C4-2B (cell line): ENCODE measurements around the gene MRPS33.

Experiments
- CTCF ChIP-seq: fragments of 450-650 bp; conservative IDR thresholded peaks from 2 replicates; pipeline ENCODE4 v1.5.1; 2017; ENCODE audit warnings: mild to moderate bottlenecking
- ZFX ChIP-seq: fragments of 450-650 bp; IDR thresholded peaks from 2 replicates; pipeline ENCODE4 v1.6.1; 2017

- TF ChIP-seq CTCF (no peak), ZFX (no peak)
Observed at GRCh38 chr7:141013345-141013715, 1.4 kb downstream of the MRPS33 start.
